SK-N-SH treated with all-trans-retinoic acid at 6 μM for 48 hours (cell line): Measurements from ENCODE around the gene FGGY.

Experiments used
- ARNTL ChIP-seq: fragments of 450-650 bp; formaldehyde crosslinking; IDR thresholded peaks from 2 replicates; pipeline ENCODE4 v1.5.0; 2020; ENCODE audit warnings: low read depth, mild to moderate bottlenecking, moderate library complexity, borderline replicate concordance
- ISL1 ChIP-seq: fragments of 250-450 bp; sonication (Bioruptor Pico); IDR thresholded peaks from 2 replicates; pipeline ENCODE4 v2.1.2; 2022; ENCODE audit warnings: mild to moderate bottlenecking, moderate library complexity
- PPARA ChIP-seq: fragments of 250-450 bp; sonication (Bioruptor Pico); IDR thresholded peaks from 2 replicates; pipeline ENCODE4 v1.5.0; 2020; ENCODE audit warnings: mild to moderate bottlenecking, borderline replicate concordance
- RARB ChIP-seq: fragments of 250-450 bp; sonication (Bioruptor Pico); IDR thresholded peaks from 2 replicates; pipeline ENCODE4 v1.8.0; 2021; ENCODE audit warnings: mild to moderate bottlenecking, moderate library complexity
- TCF4 ChIP-seq: fragments of 250-450 bp; sonication (Bioruptor Pico); IDR thresholded peaks from 2 replicates; pipeline ENCODE4 v1.8.0; 2021; ENCODE audit warnings: mild to moderate bottlenecking, moderate library complexity, borderline replicate concordance
- TOX ChIP-seq: fragments of 250-450 bp; sonication (Bioruptor Pico); IDR thresholded peaks from 2 replicates; pipeline ENCODE4 v1.8.0; 2021; ENCODE audit warnings: mild to moderate bottlenecking, moderate library complexity, borderline replicate concordance
- ZFP3 ChIP-seq: fragments of 250-450 bp; sonication (Bioruptor Pico); IDR thresholded peaks from 2 replicates; pipeline ENCODE4 v1.5.0; 2020; ENCODE audit warnings: mild to moderate bottlenecking, moderate library complexity
- ZNF565 ChIP-seq: fragments of 450-650 bp; formaldehyde crosslinking; conservative IDR thresholded peaks from 2 replicates; pipeline ENCODE4 v1.5.0; 2020; ENCODE audit warnings: low read depth, mild to moderate bottlenecking, moderate library complexity
- TF ChIP-seq, protein P1 (sequence below): fragments of 250-450 bp; sonication (Bioruptor Pico); IDR thresholded peaks from 2 replicates; pipeline ENCODE4 v1.5.1; 2021; ENCODE audit warnings: mild to moderate bottlenecking, moderate library complexity
- TF ChIP-seq, protein P2 (sequence below): fragments of 250-450 bp; sonication (Bioruptor Pico); IDR thresholded peaks from 2 replicates; pipeline ENCODE4 v1.5.0; 2020; ENCODE audit warnings: mild to moderate bottlenecking, moderate library complexity

DNA sequence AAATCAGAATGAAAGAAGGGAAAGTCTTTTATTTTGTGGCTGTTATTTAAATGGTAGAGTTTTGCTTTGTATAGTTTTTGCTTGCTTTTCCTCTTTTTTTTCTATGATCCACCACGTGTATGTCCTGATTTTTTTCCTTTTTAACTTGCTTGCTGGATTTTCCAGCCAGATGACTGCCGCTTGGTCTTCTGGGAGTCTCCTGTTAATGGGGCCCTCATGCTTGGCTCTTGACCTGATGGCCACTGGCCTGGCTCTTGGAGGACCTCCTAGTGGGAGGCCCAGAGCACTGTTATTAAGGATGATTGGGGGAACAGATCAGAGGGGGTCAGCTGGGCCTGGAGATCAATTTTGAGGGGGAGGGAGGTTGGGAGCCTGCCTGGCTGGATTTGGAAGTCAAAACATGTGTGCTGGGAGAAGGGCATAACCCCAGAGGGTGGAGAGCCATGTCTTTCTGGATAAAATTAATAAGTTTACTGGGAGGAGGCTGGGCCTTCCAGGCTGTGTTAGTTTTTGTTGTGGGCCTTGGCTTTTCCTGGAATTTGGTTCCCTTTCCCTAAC is 1.2 kb downstream of the FGGY start:
- TF ChIP-seq PPARA (CRISPR knock-in tag) (no peak), ARNTL (no peak), TCF4 (no peak), RARB (CRISPR knock-in tag) (no peak), ISL1 (CRISPR knock-in tag) (no peak), TOX (no peak), ZNF565 (no peak), ZFP3 (no peak)
- TF ChIP-seq, protein P1, sequence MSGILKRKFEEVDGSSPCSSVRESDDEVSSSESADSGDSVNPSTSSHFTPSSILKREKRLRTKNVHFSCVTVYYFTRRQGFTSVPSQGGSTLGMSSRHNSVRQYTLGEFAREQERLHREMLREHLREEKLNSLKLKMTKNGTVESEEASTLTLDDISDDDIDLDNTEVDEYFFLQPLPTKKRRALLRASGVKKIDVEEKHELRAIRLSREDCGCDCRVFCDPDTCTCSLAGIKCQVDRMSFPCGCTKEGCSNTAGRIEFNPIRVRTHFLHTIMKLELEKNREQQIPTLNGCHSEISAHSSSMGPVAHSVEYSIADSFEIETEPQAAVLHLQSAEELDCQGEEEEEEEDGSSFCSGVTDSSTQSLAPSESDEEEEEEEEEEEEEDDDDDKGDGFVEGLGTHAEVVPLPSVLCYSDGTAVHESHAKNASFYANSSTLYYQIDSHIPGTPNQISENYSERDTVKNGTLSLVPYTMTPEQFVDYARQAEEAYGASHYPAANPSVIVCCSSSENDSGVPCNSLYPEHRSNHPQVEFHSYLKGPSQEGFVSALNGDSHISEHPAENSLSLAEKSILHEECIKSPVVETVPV (CRISPR knock-in tag), result no peak
- TF ChIP-seq, protein P2, sequence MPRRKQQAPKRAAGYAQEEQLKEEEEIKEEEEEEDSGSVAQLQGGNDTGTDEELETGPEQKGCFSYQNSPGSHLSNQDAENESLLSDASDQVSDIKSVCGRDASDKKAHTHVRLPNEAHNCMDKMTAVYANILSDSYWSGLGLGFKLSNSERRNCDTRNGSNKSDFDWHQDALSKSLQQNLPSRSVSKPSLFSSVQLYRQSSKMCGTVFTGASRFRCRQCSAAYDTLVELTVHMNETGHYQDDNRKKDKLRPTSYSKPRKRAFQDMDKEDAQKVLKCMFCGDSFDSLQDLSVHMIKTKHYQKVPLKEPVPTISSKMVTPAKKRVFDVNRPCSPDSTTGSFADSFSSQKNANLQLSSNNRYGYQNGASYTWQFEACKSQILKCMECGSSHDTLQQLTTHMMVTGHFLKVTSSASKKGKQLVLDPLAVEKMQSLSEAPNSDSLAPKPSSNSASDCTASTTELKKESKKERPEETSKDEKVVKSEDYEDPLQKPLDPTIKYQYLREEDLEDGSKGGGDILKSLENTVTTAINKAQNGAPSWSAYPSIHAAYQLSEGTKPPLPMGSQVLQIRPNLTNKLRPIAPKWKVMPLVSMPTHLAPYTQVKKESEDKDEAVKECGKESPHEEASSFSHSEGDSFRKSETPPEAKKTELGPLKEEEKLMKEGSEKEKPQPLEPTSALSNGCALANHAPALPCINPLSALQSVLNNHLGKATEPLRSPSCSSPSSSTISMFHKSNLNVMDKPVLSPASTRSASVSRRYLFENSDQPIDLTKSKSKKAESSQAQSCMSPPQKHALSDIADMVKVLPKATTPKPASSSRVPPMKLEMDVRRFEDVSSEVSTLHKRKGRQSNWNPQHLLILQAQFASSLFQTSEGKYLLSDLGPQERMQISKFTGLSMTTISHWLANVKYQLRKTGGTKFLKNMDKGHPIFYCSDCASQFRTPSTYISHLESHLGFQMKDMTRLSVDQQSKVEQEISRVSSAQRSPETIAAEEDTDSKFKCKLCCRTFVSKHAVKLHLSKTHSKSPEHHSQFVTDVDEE (CRISPR knock-in tag), result no peak
